ENCODE data around the gene ATG2B. TPM values are rescaled to one million over a fixed set of nuclear protein-coding genes. Genes with fewer than 3 reads are reported as not detected.

Gene ATG2B
- total and polyA plus RNA-seq, 2 of the 4 experiments (the other 2 are of a cell fraction), result 6.9 to 22.0 TPM

DNA sequence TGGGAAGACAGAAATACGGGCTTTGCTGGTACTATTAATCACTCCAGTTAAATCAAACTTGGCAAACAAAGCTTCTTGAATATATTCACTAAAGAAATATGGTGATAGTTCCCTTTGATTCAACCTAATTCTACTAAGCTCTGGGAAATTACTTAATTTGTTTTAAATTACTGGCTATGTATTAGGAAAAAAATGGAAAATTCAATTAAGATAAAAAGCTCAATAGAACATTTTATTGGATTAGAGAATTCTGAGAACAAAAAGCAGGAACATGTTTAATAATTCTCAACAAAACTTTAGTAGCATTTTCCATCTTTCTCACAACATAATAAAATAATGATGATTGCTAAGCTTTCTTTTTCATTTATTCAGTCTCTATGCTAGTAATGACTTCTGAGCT is 76.9 kb downstream of the ATG2B start:
- no peak overlapping the region for H4K8ac ChIP-seq (ENCODE audit: low read depth in 2 of 2, low read length in 2 of 2)
- H2BK20ac ChIP-seq (ENCODE audit: low read depth, low read length), result no peak overlapping the region
- no peak overlapping the region for H3K14ac ChIP-seq (replicated peaks; ENCODE audit: low read depth, low read length)
- H3K9me1 ChIP-seq (ENCODE audit: insufficient read depth, low read length), result 0 out of 2 replicates have a peak, but pooled peaks cover 2% of the 10 kb centered on the region
- H4K91ac ChIP-seq (ENCODE audit: insufficient read depth, low read depth, low read length), result no peak overlapping the region
- peak overlapping the region; percentile 80; the same call in 1 of the 2 replicates for H3K4me2 ChIP-seq (ENCODE audit: low read depth, low read length)
- H3K27me3 ChIP-seq (ENCODE audit: control insufficient read depth, insufficient read depth, low read length), result no peaks in the 10 kb centered on the region
- H3K9me3 ChIP-seq (ENCODE audit: control insufficient read depth, insufficient read depth, low read length), result no peaks in the 10 kb centered on the region
- CTCF ChIA-PET, result interaction anchor here (0.6 to 1.3 kb wide), 3 partner anchors 9 to 185 kb away, joined by 3 read pairs; no protein-coding TSS in a partner anchor
- no TSS peak for BruUV-seq (replicated peaks)
- H3K56ac ChIP-seq (ENCODE audit: extremely low read depth, insufficient read depth, low read length), result no peak overlapping the region
- no peak overlapping the region for H2BK120ac ChIP-seq (ENCODE audit: low read depth, low read length)
- in situ Hi-C loops (cut with MboI; ENCODE audit: low sequenced_read_pairs) (no loop called here), intact Hi-C loops (cut with micrococcal nuclease) (loop anchor here (10.0 kb wide), 1 partner anchor 219 kb away; the partner anchor contains the start of gene PAPOLA), dilution Hi-C loops (cut with HindIII; ENCODE audit: low sequenced_read_pairs, unreplicated experiment) (no loop called here)
- peaks cover 16% of the 10 kb centered on the region for H3K36me3 ChIP-seq (ENCODE audit: control insufficient read depth, insufficient read depth, low read length)
- no peak overlapping the region for H2AK5ac ChIP-seq (ENCODE audit: low read depth, low read length)
- no peaks in the 10 kb centered on the region for H4K20me1 ChIP-seq (ENCODE audit: insufficient read depth, low read length)
- H3K79me1 ChIP-seq (ENCODE audit: low read depth in 1 of 2, low read length in 2 of 2), result peaks cover 0 to 3% of the 10 kb centered on the region in 2 experiments; a peak in 1 of 4 replicates
- H3K23ac ChIP-seq (ENCODE audit: low read depth, low read length), result no peak overlapping the region
- peaks cover 5% of the 10 kb centered on the region for H3K4me1 ChIP-seq (ENCODE audit: control insufficient read depth, insufficient read depth, low read length)
- H2BK5ac ChIP-seq (ENCODE audit: low read depth, low read length, poor library complexity, severe bottlenecking), result peak overlapping the region; percentile 64
- POLR2A ChIA-PET (ENCODE audit: unreplicated experiment), result no interaction called here
- peak overlapping the region; percentile 2; the same call in 1 of the 2 replicates for H3K9ac ChIP-seq (ENCODE audit: low read depth, low read length)
- no peak overlapping the region for H2BK15ac ChIP-seq (ENCODE audit: low read depth, low read length)
- ATAC-seq (ENCODE audit: low read depth), result no peak
- WGBS, 2 experiments (ENCODE audit: extremely low coverage in 2 of 2, insufficient read length in 1 of 2), result no CpG with 5 or more reads among the region's 1 CpG
- TF ChIP-seq SMC3 (IDR thresholded peaks at IDR 0.05; ENCODE audit: low read depth, low read length), result no peak
- TF ChIP-seq, protein P1, sequence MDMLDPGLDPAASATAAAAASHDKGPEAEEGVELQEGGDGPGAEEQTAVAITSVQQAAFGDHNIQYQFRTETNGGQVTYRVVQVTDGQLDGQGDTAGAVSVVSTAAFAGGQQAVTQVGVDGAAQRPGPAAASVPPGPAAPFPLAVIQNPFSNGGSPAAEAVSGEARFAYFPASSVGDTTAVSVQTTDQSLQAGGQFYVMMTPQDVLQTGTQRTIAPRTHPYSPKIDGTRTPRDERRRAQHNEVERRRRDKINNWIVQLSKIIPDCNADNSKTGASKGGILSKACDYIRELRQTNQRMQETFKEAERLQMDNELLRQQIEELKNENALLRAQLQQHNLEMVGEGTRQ (IDR thresholded peaks at IDR 0.05; ENCODE audit: low read depth, low read length), result no peak
- no peak for TF ChIP-seq CHD1 (IDR thresholded peaks at IDR 0.05; ENCODE audit: low read depth, low read length)
- no peak for TF ChIP-seq MAFK (IDR thresholded peaks at IDR 0.05; ENCODE audit: low read depth, low read length)
- no peak for TF ChIP-seq POLR2A (IDR thresholded peaks at IDR 0.05; ENCODE audit: low read depth, low read length)
- TF ChIP-seq RAD21 (IDR thresholded peaks at IDR 0.05; ENCODE audit: low read length), result no peak
- TF ChIP-seq RFX5 (IDR thresholded peaks at IDR 0.05; ENCODE audit: low read depth, low read length), result no peak
- TF ChIP-seq RCOR1 (IDR thresholded peaks at IDR 0.05; ENCODE audit: insufficient replicate concordance, low read length), result no peak
- no peak for TF ChIP-seq NFE2L2 (IDR thresholded peaks at IDR 0.05; ENCODE audit: low read depth, low read length)
- no peak for TF ChIP-seq FOS (IDR thresholded peaks at IDR 0.05; ENCODE audit: low read depth, low read length)
- TF ChIP-seq CTCF (conservative IDR thresholded peaks at IDR 0.05; ENCODE audit: low read depth, low read length), result no peak
- no peak for TF ChIP-seq CEBPB (IDR thresholded peaks at IDR 0.05; ENCODE audit: low read depth, low read length)
- no peak for TF ChIP-seq BHLHE40 (IDR thresholded peaks at IDR 0.05; ENCODE audit: low read depth, low read length)
- no peak for TF ChIP-seq ELK1 (IDR thresholded peaks at IDR 0.05; ENCODE audit: borderline replicate concordance, low read depth, low read length)
- no peak for TF ChIP-seq MAZ (IDR thresholded peaks at IDR 0.05; ENCODE audit: borderline replicate concordance, low read depth, low read length)
- H3K4me3 ChIP-seq (ENCODE audit: insufficient read depth, low read depth, low read length), result no peak overlapping the region
- DNase-seq, result no peak
- H2AK9ac ChIP-seq (replicated peaks; ENCODE audit: low read depth, low read length, poor library complexity), result no peak overlapping the region
- 0 out of 2 replicates have a peak overlapping the region, but pooled peaks have one; percentile 7 for H3K4ac ChIP-seq (ENCODE audit: low read depth, low read length)
- H3K27ac ChIP-seq (ENCODE audit: insufficient read depth, low read length), result peak overlapping the region; percentile 44; the same call in 1 of the 2 replicates
- H3K18ac ChIP-seq (ENCODE audit: low read depth, low read length), result no peak overlapping the region
- no peak overlapping the region for H4K5ac ChIP-seq (ENCODE audit: low read depth, low read length)
- H2AFZ ChIP-seq (replicated peaks; ENCODE audit: low read length, poor library complexity), result no peak overlapping the region

All from IMR-90 (cell line).